Heart left ventricle (tissue), 13 donors: ENCODE data around the gene TRPM3.

Source experiments
- POLR2A ChIP-seq, 2 donors: fragments of 450-650 bp; IDR thresholded peaks; one replicate each; pipeline ENCODE4 v1.6.1; 2017; ENCODE audit warnings: antibody characterized with exemption in 2 of 2, mild to moderate bottlenecking in 2 of 2, moderate library complexity in 2 of 2
- TF ChIP-seq, protein P1 (sequence below), 12 donors: fragments of 200-600 bp; sonication (generic) in 4 of 12; IDR thresholded peaks; one replicate each; pipeline versions ENCODE4 v1.5.0 to v1.8.0; 2018 to 2022; ENCODE audit warnings: antibody characterized with exemption in 12 of 12, mild to moderate bottlenecking in 5 of 12
- donor health status: ischemic (EF 13 %, LVEDD 7.1; RV severe dilation, severe dysfunction).
- donor health status: DM: no; HTN: yes; CAD: no.
- donor health status: DM: no; HTN: no; CAD: no.
- donor health status: ischemic (EF 25% LVEDD 6.9; RV normal size, moderate dysfunction).
- donor health status: ischemic (EF 25% LVEDD 5.7; RV mildly dilated, moderate dysfunction).
- donor health status: ischemic (EF 35%, LVEDD 5.7; RV mildly dilated, moderate dysfunction).
- donor health status: nonischemic (EF 11% LVEDD 7.7; RV severe dilation, severe dysfunction).
- donor health status: DM: yes; HTN: yes; CAD: no.
- donor health status: PGD.
- donor health status: ischemic (EF 29% LVEDD 5.4; RV normal size, mild dysfunction).
- donor health status: nonischemic (EF 23%, LVEDD 6.1; RV moderate dilation, normal function).

DNA sequence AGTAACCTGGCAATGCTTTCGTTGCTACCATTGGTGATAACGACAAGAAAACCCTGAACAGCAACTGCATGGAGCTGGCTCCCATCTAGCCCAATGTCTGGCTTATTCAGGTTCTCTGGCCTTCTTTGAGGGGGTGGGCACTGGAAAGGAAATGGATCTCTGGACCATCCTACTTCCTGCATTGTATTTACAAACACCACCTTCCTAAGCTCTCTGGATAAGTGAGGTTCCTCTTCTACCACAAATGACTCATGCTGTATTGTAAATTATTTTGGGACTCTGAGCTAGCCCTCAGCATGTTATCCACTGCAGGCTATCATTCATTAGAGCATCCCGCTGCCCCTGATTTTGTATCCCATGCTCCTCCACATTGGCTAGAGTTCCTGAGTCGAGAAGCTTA lies 570.0 kb downstream of the TRPM3 start:
- TF ChIP-seq POLR2A (IDR thresholded peaks at IDR 0.05), result no peak
- TF ChIP-seq, protein P1, sequence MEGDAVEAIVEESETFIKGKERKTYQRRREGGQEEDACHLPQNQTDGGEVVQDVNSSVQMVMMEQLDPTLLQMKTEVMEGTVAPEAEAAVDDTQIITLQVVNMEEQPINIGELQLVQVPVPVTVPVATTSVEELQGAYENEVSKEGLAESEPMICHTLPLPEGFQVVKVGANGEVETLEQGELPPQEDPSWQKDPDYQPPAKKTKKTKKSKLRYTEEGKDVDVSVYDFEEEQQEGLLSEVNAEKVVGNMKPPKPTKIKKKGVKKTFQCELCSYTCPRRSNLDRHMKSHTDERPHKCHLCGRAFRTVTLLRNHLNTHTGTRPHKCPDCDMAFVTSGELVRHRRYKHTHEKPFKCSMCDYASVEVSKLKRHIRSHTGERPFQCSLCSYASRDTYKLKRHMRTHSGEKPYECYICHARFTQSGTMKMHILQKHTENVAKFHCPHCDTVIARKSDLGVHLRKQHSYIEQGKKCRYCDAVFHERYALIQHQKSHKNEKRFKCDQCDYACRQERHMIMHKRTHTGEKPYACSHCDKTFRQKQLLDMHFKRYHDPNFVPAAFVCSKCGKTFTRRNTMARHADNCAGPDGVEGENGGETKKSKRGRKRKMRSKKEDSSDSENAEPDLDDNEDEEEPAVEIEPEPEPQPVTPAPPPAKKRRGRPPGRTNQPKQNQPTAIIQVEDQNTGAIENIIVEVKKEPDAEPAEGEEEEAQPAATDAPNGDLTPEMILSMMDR (IDR thresholded peaks at IDR 0.05), result no peak
